Muscle layer of colon (tissue), 2 donors: ENCODE results near the gene TCF12.

ENCODE experiments used
- H3K27ac ChIP-seq: one replicate; pipeline ENCODE4 v1.7.0; 2013; ENCODE audit warnings: low read depth, mild to moderate bottlenecking, low read length, moderate library complexity
- H3K27me3 ChIP-seq, 2 donors: one replicate each; pipeline ENCODE4 v1.7.0; 2013; ENCODE audit warnings: low read length in 2 of 2, mild to moderate bottlenecking in 2 of 2; ENCODE audit not compliant: insufficient read depth in 2 of 2, control insufficient read depth in 1 of 2
- H3K36me3 ChIP-seq: one replicate; pipeline ENCODE4 v1.7.0; 2013; ENCODE audit warnings: mild to moderate bottlenecking, low read length; ENCODE audit not compliant: insufficient read depth
- H3K4me1 ChIP-seq: one replicate; pipeline ENCODE4 v1.7.0; 2013; ENCODE audit warnings: mild to moderate bottlenecking, low read length; ENCODE audit not compliant: insufficient read depth
- H3K4me3 ChIP-seq, 2 donors: one replicate each; pipeline ENCODE4 v1.7.0; 2013; ENCODE audit warnings: low read length in 2 of 2, low read depth in 1 of 2, mild to moderate bottlenecking in 1 of 2, moderate library complexity in 1 of 2
- H3K9ac ChIP-seq: one replicate; pipeline ENCODE4 v1.7.0; 2013; ENCODE audit warnings: low read length
- H3K9me3 ChIP-seq: one replicate; pipeline ENCODE4 v1.7.0; 2013; ENCODE audit warnings: mild to moderate bottlenecking, low read length
- donor health status: abdominal sarcoma.
- donor health status: Adenocarcinoma of cecum.

The TCF12 gene

GRCh38 chr15:57134071-57134605 lies 215.7 kb downstream of the TCF12 start:
- H3K27ac ChIP-seq = no peak overlapping the region
- H3K27me3 ChIP-seq = no peaks in the 10 kb centered on the region
- H3K4me1 ChIP-seq = peaks cover 11% of the 10 kb centered on the region
- no peak overlapping the region for H3K4me3 ChIP-seq
- H3K36me3 ChIP-seq = no peaks in the 10 kb centered on the region
- H3K9ac ChIP-seq = no peak overlapping the region
- no peaks in the 10 kb centered on the region for H3K9me3 ChIP-seq

DNA sequence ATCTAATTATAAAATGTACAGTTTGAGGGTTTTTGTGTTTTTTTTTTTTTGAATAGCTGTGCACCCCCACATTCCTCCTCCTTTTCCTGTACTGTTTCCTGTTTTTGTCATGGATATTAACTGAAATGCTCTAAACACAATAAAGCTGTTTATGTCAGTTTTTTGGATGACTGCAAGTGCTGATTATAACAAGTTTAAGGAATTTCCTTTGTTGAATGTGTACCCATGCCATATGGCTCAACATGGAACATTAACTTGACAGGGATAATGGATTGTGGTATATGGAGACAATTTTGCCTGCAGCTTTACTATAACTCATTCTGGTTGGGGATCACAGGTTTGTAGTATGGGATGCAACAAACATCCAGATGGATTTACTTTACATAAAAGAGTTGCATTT lies 216.4 kb downstream of the TCF12 start:
- H3K27me3 ChIP-seq = no peaks in the 10 kb centered on the region
- no peaks in the 10 kb centered on the region for H3K36me3 ChIP-seq
- H3K9ac ChIP-seq = no peak overlapping the region
- H3K27ac ChIP-seq = no peak overlapping the region
- no peaks in the 10 kb centered on the region for H3K9me3 ChIP-seq
- H3K4me1 ChIP-seq = peaks cover 11% of the 10 kb centered on the region
- no peak overlapping the region for H3K4me3 ChIP-seq

- no peaks in the 10 kb centered on the region for H3K27me3 ChIP-seq
- H3K27ac ChIP-seq = no peak overlapping the region
- no peaks in the 10 kb centered on the region for H3K9me3 ChIP-seq
- peaks cover 11% of the 10 kb centered on the region for H3K4me1 ChIP-seq
- H3K36me3 ChIP-seq = no peaks in the 10 kb centered on the region
- no peak overlapping the region for H3K9ac ChIP-seq
- H3K4me3 ChIP-seq = no peak overlapping the region
Observed at GRCh38 chr15:57135800-57136199, 217.4 kb downstream of the TCF12 start.

- peaks cover 11% of the 10 kb centered on the region for H3K4me1 ChIP-seq
- H3K9me3 ChIP-seq = no peaks in the 10 kb centered on the region
- H3K4me3 ChIP-seq = no peak overlapping the region
- no peaks in the 10 kb centered on the region for H3K36me3 ChIP-seq
- H3K9ac ChIP-seq = no peak overlapping the region
- H3K27me3 ChIP-seq = no peaks in the 10 kb centered on the region
- H3K27ac ChIP-seq = no peak overlapping the region
Observed at GRCh38 chr15:57138349-57138788, 219.9 kb downstream of the TCF12 start.

DNA sequence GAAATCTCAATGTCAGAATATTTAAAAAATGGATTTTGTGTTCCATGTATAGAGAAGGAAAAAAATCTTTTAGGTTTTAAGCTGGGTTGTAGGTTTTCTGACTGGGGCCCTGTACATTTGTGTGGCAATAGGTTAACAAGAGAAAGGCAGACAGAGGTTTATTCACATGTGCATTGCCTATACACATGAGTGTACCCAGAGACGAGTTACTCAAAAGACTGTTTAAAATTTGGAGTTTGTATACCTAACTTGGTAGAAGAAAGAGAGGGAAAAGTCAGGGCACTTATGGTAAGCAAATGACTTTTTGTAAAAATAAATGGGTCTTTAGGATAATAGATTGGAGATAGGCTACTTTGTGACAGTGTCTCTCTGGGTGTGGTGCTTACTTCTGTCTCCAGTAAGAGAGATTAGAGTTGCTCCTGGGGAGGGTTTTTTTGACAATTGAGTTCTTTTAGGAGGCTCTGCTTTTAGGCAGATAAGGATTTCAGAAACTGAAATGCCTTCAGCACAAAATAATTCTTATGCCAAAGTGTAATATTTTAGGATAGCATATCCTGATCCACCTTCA lies 225.2 kb downstream of the TCF12 start:
- no peak overlapping the region for H3K4me3 ChIP-seq
- H3K9ac ChIP-seq = no peak overlapping the region
- no peak overlapping the region for H3K27ac ChIP-seq
- peaks cover 22% of the 10 kb centered on the region for H3K4me1 ChIP-seq
- H3K9me3 ChIP-seq = no peaks in the 10 kb centered on the region
- no peaks in the 10 kb centered on the region for H3K27me3 ChIP-seq
- no peaks in the 10 kb centered on the region for H3K36me3 ChIP-seq

DNA sequence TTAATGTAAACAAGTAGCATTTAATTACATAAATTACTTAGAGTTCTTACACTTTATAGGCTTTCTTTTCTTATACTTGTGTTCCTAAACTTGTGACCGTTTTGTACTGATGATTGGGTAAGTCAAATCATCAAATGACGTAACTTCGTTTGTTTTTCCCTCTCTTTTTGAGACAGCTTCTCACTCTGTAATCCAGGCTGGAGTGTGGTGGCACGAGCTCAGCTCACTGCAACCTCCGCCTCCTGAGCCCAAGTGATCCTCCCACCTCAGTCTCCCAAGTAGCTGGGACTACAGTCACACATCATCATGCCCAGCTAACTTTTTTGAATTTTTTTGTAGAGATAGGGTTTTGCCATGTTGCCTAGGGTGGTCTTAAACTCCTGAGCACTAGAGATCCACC lies 226.0 kb downstream of the TCF12 start:
- H3K36me3 ChIP-seq = no peaks in the 10 kb centered on the region
- H3K9me3 ChIP-seq = no peaks in the 10 kb centered on the region
- H3K4me3 ChIP-seq = no peak overlapping the region
- peaks cover 30% of the 10 kb centered on the region for H3K4me1 ChIP-seq
- H3K27ac ChIP-seq = no peak overlapping the region
- no peaks in the 10 kb centered on the region for H3K27me3 ChIP-seq
- H3K9ac ChIP-seq = no peak overlapping the region

GRCh38 chr15:57146506-57147201 lies 228.2 kb downstream of the TCF12 start:
- H3K4me3 ChIP-seq = no peak overlapping the region
- no peaks in the 10 kb centered on the region for H3K36me3 ChIP-seq
- H3K4me1 ChIP-seq = peaks cover 37% of the 10 kb centered on the region
- H3K9me3 ChIP-seq = no peaks in the 10 kb centered on the region
- no peaks in the 10 kb centered on the region for H3K27me3 ChIP-seq
- peak overlapping the region; percentile 71 for H3K27ac ChIP-seq
- H3K9ac ChIP-seq = no peak overlapping the region

GRCh38 chr15:57147621-57148020 lies 229.2 kb downstream of the TCF12 start:
- Histone ChIP-seq H3K36me3 (no peaks in the 10 kb centered on the region), H3K27ac (no peak overlapping the region), H3K9ac (no peak overlapping the region), H3K4me1 (peaks cover 37% of the 10 kb centered on the region), H3K9me3 (no peaks in the 10 kb centered on the region), H3K27me3 (no peaks in the 10 kb centered on the region), H3K4me3 (no peak overlapping the region)

DNA sequence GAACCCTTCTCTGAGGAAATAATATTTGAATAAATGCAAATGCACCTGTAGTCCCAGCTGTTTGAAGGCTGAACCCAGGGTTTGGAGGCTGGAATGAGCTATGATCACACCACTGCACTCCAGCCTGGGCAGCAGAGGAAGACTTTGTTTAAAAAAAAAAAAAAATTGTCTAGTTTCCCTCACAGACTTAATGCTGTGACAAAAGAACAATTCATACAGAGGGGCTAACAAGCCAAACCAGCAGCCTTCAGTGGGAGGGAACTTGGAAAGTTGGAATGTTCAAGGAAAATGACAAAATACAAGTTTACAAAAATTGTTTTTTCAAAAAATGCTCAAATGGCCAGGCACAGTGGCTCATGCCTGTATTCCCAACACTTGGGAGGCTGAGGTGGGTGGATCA lies 229.8 kb downstream of the TCF12 start:
- peaks cover 37% of the 10 kb centered on the region for H3K4me1 ChIP-seq

GRCh38 chr15:57149196-57149595 lies 230.8 kb downstream of the TCF12 start:
- H3K27ac ChIP-seq = no peak overlapping the region
- no peaks in the 10 kb centered on the region for H3K36me3 ChIP-seq
- no peak overlapping the region for H3K9ac ChIP-seq
- H3K4me3 ChIP-seq = no peak overlapping the region
- peaks cover 37% of the 10 kb centered on the region for H3K4me1 ChIP-seq
- H3K27me3 ChIP-seq = no peaks in the 10 kb centered on the region
- no peaks in the 10 kb centered on the region for H3K9me3 ChIP-seq

More for the DNA sequence above, 229.8 kb downstream of the TCF12 start:
- H3K4me3 ChIP-seq = no peak overlapping the region
- H3K27ac ChIP-seq = no peak overlapping the region
- H3K9ac ChIP-seq = no peak overlapping the region
- H3K27me3 ChIP-seq = no peaks in the 10 kb centered on the region
- H3K9me3 ChIP-seq = no peaks in the 10 kb centered on the region
- no peaks in the 10 kb centered on the region for H3K36me3 ChIP-seq

DNA sequence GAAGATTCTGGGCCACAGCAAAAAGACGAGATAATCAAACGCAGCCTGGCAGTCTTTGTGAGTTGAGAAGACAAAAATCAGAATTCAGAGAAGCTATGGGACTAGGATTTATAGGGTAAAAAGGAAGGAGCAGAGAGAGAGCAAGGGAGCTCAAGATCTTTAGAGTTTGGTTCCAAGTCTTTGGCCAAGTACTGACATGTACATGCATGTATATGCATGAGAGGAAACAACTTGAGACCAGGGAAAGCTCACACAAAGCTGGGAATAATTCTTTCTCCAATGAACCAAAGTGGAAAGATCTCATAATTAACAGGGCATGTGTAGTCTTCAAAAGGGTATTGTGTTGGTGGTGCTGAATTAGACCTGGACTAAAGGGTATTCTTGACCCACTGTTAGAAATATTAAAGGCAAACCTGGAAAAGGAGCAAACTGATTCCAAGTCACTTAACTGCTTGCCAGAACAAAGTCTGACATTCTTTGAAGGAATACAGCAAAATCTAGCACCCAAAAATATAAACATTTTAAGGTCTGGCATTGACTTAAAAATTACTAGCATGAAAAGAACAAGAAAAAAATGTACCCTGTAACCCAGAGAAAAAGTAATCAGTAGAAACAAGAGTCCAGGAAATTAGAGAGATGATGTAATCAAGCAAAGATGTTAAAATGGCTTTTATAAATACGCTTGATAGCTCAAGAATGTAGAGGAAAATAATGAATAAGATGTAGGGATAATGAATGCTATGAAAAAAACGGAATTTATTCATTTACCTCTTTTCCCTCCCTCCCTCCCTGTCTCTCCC lies 231.8 kb downstream of the TCF12 start:
- H3K4me3 ChIP-seq = no peak overlapping the region
- no peaks in the 10 kb centered on the region for H3K27me3 ChIP-seq
- no peak overlapping the region for H3K27ac ChIP-seq
- no peaks in the 10 kb centered on the region for H3K9me3 ChIP-seq
- H3K9ac ChIP-seq = no peak overlapping the region
- peaks cover 37% of the 10 kb centered on the region for H3K4me1 ChIP-seq
- no peaks in the 10 kb centered on the region for H3K36me3 ChIP-seq
